ENCODE measurements around the gene FAAP20. TPM values are rescaled to one million over a fixed set of nuclear protein-coding genes. Genes with fewer than 3 reads are reported as not detected.
A peak's percentile ranks its signal among the peaks of the same experiment; 100 is the strongest.

FAAP20 gene
- total and polyA plus RNA-seq, 9 of the 15 experiments (the other 6 are each of a cell fraction or from before 2014, with no cell fraction given), result 0.58 to 143 (median 9.9) TPM

GRCh38 chr1:2227346-2228156 lies 33.0 kb upstream of the FAAP20 start (continued):
- TF ChIP-seq MNT (conservative IDR thresholded peaks at IDR 0.05) (peak in 1 of 2 experiments; percentile 53; a peak in 2 of 4 replicates), RAD21 (CRISPR knock-in tag; conservative IDR thresholded peaks at IDR 0.05 in 1 of 2, IDR thresholded peaks at IDR 0.05 in 1 of 2) (peak in 1 of 2 experiments; percentile 32; a peak in 2 of 4 replicates), ARID4B (CRISPR knock-in tag; IDR thresholded peaks at IDR 0.05) (peak; percentile 34; the same call in 1 of the 2 replicates), MAZ (CRISPR knock-in tag; conservative IDR thresholded peaks at IDR 0.05 in 1 of 2, IDR thresholded peaks at IDR 0.05 in 1 of 2) (peak; percentile 67 to 95), ETV5 (CRISPR knock-in tag; IDR thresholded peaks at IDR 0.05; ENCODE audit: low read depth) (peak; percentile 57; the same call in 1 of the 2 replicates), ZNF511 (CRISPR knock-in tag; IDR thresholded peaks at IDR 0.05) (peak; percentile 57; the same call in 1 of the 2 replicates), PHTF2 (CRISPR knock-in tag; IDR thresholded peaks at IDR 0.05) (no peak), ZNF707 (CRISPR knock-in tag; conservative IDR thresholded peaks at IDR 0.05) (no peak), HDAC1 (IDR thresholded peaks at IDR 0.05) (peak in 1 of 2 experiments; percentile 40; a peak in 1 of 4 replicates), MTA2 (IDR thresholded peaks at IDR 0.05; ENCODE audit: low read depth) (no peak), ID3 (CRISPR knock-in tag; IDR thresholded peaks at IDR 0.05) (no peak), ID3 (tag; IDR thresholded peaks at IDR 0.05) (peak; percentile 71), POLR2G (IDR thresholded peaks at IDR 0.05; ENCODE audit: low read depth, low read length) (peak; percentile 90), CREB3L1 (IDR thresholded peaks at IDR 0.05; ENCODE audit: borderline replicate concordance, low read depth) (peak; percentile 77), CHCHD3 (CRISPR knock-in tag; IDR thresholded peaks at IDR 0.05) (no peak), RFX5 (IDR thresholded peaks at IDR 0.05; ENCODE audit: low read depth, low read length) (no peak), HDAC2 (IDR thresholded peaks at IDR 0.05) (no peak), FOXK1 (CRISPR knock-in tag; IDR thresholded peaks at IDR 0.05; ENCODE audit: borderline replicate concordance) (no peak)
